Smooth muscle cell (in vitro differentiated cells): ENCODE results near the gene C1R. TPM values are rescaled to one million over a fixed set of nuclear protein-coding genes. Genes with fewer than 3 reads are reported as not detected.

Source experiments
- DNase-seq: peaks from one replicate; lab custom pipeline; 2025; ENCODE audit not compliant: unreplicated experiment; lab: John Stamatoyannopoulos, UW
- H2AFZ ChIP-seq: fragments of 200-600 bp; sonication (generic); 2 replicates; pipeline ENCODE4 v1.6.0; 2016; ENCODE audit warnings: antibody characterized with exemption, low read depth, mild to moderate bottlenecking
- H3F3A ChIP-seq: fragments of 200-600 bp; sonication (generic); 2 replicates; pipeline ENCODE4 v1.6.0; 2017; ENCODE audit warnings: antibody characterized with exemption, low read depth
- H3K27ac ChIP-seq: fragments of 200-600 bp; sonication (generic); 2 replicates; pipeline ENCODE4 v1.5.1; 2016; ENCODE audit warnings: low read depth, mild to moderate bottlenecking
- H3K27me3 ChIP-seq: fragments of 200-600 bp; sonication (generic); 2 replicates; pipeline ENCODE4 v1.6.1; 2016; ENCODE audit warnings: low read depth, mild to moderate bottlenecking
- H3K36me3 ChIP-seq: fragments of 200-600 bp; sonication (generic); 2 replicates; pipeline ENCODE4 v1.5.1; 2016; ENCODE audit warnings: low read depth
- H3K4me1 ChIP-seq: fragments of 200-600 bp; sonication (generic); 2 replicates; pipeline ENCODE4 v1.5.1; 2016; ENCODE audit warnings: low read depth
- H3K4me2 ChIP-seq: fragments of 200-600 bp; sonication (generic); 2 replicates; pipeline ENCODE4 v1.6.0; 2016; ENCODE audit warnings: mild to moderate bottlenecking
- H3K4me3 ChIP-seq: fragments of 200-600 bp; sonication (generic); 2 replicates; pipeline ENCODE4 v1.5.1; 2016; ENCODE audit warnings: mild to moderate bottlenecking
- H3K79me2 ChIP-seq: fragments of 200-600 bp; sonication (generic); 2 replicates; pipeline ENCODE4 v1.6.0; 2016; ENCODE audit warnings: low read depth, mild to moderate bottlenecking
- H3K9ac ChIP-seq: fragments of 200-600 bp; sonication (generic); 2 replicates; pipeline ENCODE4 v1.6.0; 2016; ENCODE audit warnings: low read depth
- H3K9me3 ChIP-seq: fragments of 200-600 bp; sonication (generic); replicated peaks from 2 replicates; pipeline ENCODE4 v1.5.1; 2016; ENCODE audit warnings: low read depth
- H4K20me1 ChIP-seq: fragments of 200-600 bp; sonication (generic); 2 replicates; pipeline ENCODE4 v1.6.0; 2016; ENCODE audit warnings: low read depth
- CTCF ChIP-seq: fragments of 200-600 bp; sonication (generic); IDR thresholded peaks from 2 replicates; pipeline ENCODE4 v1.5.1; 2017; ENCODE audit warnings: borderline replicate concordance, mild to moderate bottlenecking, antibody characterized with exemption; ENCODE audit not compliant: insufficient read depth, poor library complexity, severe bottlenecking
- WGBS: methylation state at CpG from one replicate; pipeline ENCODE4 v1.1.7; 2016; ENCODE audit warnings: low lambda C conversion rate; 5-methylcytosine and 5-hydroxymethylcytosine counted together
- polyA plus RNA-seq: library from polyadenylated mRNA; unstranded; fragments of >200 nt; fragmentation: Nextera tagmentation; extraction: Ambion mirVana; gene quantifications from 2 replicates; pipeline ENCODE4 v1.2.1, GENCODE V29; 2016
- total RNA-seq: library from RNA; depleted of rRNA; stranded (reverse); fragments of >200 nt; gene quantifications from 2 replicates; pipeline ENCODE4 v1.2.3, GENCODE V29; 2014

Gene C1R
- total and polyA plus RNA-seq, 2 experiments from 2014 or later = 51.2 to 83.8 TPM

DNA sequence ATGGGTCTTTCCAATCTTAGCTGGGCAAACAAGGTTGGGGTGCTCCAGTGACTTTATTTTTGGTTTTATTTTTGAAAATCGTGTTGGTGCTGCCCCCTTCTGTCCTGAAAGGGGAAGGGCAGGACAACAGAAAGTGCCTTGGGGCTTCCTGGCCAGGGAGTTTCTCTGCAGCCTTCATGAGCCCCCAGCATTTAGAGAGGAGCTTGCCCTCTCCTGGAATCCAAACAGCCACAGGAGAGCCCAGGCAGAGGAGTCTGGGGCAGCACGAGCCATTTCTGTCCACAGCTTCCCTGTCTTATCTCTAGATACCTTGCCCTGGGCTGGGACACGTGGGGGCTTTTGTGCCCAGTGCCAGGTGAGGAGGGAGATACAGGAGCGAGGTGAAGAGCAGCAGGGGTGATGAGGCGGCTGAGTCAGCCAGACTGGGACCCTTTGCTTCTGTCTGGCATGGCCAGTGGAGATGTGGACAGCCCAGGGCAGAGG, 21.2 kb upstream of the C1R start:
- DNase-seq = no peak
- peak; percentile 80 for TF ChIP-seq CTCF
- H2AFZ ChIP-seq = no peak overlapping the region

DNA sequence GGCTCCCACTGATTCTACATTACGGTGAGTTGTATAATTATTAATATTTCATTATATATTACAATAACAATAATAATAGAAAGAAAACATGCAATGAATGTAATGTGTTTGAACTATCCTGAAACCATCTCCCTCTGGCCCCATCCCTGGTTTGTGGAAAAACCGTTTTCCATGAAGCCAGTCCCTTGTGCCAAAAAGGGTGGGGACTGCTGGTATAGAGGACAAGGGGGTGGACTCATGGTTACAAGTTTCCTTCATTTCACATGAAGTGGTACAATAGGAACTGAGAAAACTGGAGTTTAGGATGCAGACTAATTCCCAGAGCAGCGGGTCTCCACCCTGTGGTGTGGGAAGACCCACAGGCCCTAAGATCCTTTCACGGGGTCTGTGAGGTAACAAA, 19.8 kb upstream of the C1R start:
- no peaks in the 10 kb centered on the region for H3K9me3 ChIP-seq
- WGBS = 94% methylated on average over 4 of the region's 4 CpGs
- H3K79me2 ChIP-seq = peaks cover 6% of the 10 kb centered on the region
- peaks cover 7% of the 10 kb centered on the region for H4K20me1 ChIP-seq
- no peak overlapping the region for H2AFZ ChIP-seq
- H3K4me3 ChIP-seq = no peak overlapping the region
- no peaks in the 10 kb centered on the region for H3K36me3 ChIP-seq
- H3K9ac ChIP-seq = no peak overlapping the region
- no peak for DNase-seq
- no peak for TF ChIP-seq CTCF
- no peak overlapping the region for H3K27ac ChIP-seq
- no peaks in the 10 kb centered on the region for H3K4me1 ChIP-seq
- H3K4me2 ChIP-seq = no peak overlapping the region
- no peaks in the 10 kb centered on the region for H3K27me3 ChIP-seq
- H3F3A ChIP-seq = no peaks in the 10 kb centered on the region

More for the DNA sequence above, 21.2 kb upstream of the C1R start:
- H3K36me3 ChIP-seq = no peaks in the 10 kb centered on the region
- no peaks in the 10 kb centered on the region for H3K9me3 ChIP-seq
- H3K4me2 ChIP-seq = no peak overlapping the region
- no peak overlapping the region for H3K9ac ChIP-seq
- no peak overlapping the region for H3K27ac ChIP-seq
- no peak overlapping the region for H3K4me3 ChIP-seq
- no peaks in the 10 kb centered on the region for H3K27me3 ChIP-seq
- H3F3A ChIP-seq = no peaks in the 10 kb centered on the region
- WGBS = 38% methylated on average over 5 of the region's 5 CpGs
- H3K79me2 ChIP-seq = no peaks in the 10 kb centered on the region
- H4K20me1 ChIP-seq = peaks cover 7% of the 10 kb centered on the region
- H3K4me1 ChIP-seq = no peaks in the 10 kb centered on the region

DNA sequence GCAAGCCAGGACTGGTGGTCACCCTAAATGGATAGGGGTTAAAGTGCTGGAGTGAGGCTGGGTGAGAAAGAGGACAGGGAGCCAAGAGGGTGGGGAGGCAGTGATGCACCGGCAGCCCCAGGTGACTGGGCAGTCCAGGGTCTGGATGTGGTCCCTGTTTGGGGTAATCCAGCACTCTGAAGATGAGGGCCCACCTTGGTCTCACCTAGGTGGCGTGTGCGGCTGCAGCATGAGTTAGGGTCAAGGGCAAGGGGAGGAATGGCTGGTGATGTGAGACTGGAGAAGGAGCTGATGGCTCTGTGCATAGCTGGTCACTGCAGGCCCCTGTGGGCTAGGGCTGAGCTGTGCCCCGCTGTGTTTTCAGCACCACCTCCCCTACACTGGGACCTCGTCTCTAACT, 18.4 kb upstream of the C1R start:
- Histone ChIP-seq H3K4me3 (no peak overlapping the region), H3K27ac (no peak overlapping the region), H3K27me3 (no peaks in the 10 kb centered on the region), H3K9me3 (no peaks in the 10 kb centered on the region), H3K36me3 (no peaks in the 10 kb centered on the region), H3F3A (no peaks in the 10 kb centered on the region), H3K79me2 (peaks cover 14% of the 10 kb centered on the region), H2AFZ (no peak overlapping the region), H4K20me1 (peaks cover 7% of the 10 kb centered on the region), H3K9ac (no peak overlapping the region), H3K4me2 (no peak overlapping the region), H3K4me1 (no peaks in the 10 kb centered on the region)
- DNase-seq = no peak
- TF ChIP-seq CTCF = no peak
- WGBS = 97% methylated on average over 5 of the region's 5 CpGs

GRCh38 chr12:7109572-7109920, 17.3 kb upstream of the C1R start:
- Histone ChIP-seq H3K27me3 (no peaks in the 10 kb centered on the region), H3F3A (no peaks in the 10 kb centered on the region), H4K20me1 (peaks cover 7% of the 10 kb centered on the region), H3K27ac (no peak overlapping the region), H3K4me3 (peak overlapping the region; percentile 83), H3K9ac (no peak overlapping the region), H3K4me2 (peak overlapping the region; percentile 99), H2AFZ (no peak overlapping the region), H3K79me2 (peaks cover 14% of the 10 kb centered on the region), H3K4me1 (no peaks in the 10 kb centered on the region), H3K36me3 (no peaks in the 10 kb centered on the region), H3K9me3 (no peaks in the 10 kb centered on the region)
- no peak for DNase-seq
- no peak for TF ChIP-seq CTCF
- 75% methylated on average over 5 of the region's 5 CpGs for whole genome bisulfite sequencing
